K562 (cell line): ENCODE measurements around the gene NAT9. TPM values are rescaled to one million over a fixed set of nuclear protein-coding genes. Genes with fewer than 3 reads are reported as not detected.

Experiments used
- CHD4 ChIP-seq: fragments of 200-600 bp; sonication (generic); IDR thresholded peaks from 3 replicates; pipeline ENCODE4 v1.6.1; 2012; ENCODE audit warnings: low read depth, mild to moderate bottlenecking, mixed read lengths, low read length, inconsistent platforms; ENCODE audit not compliant: insufficient read depth, insufficient replicate concordance, poor library complexity, severe bottlenecking
- E2F6 ChIP-seq, 2 experiments: IDR thresholded peaks; 2 replicates each; pipeline ENCODE4 v1.6.1; 2011; ENCODE audit warnings: borderline replicate concordance in 1 of 2, control low read depth in 1 of 2, low read depth in 1 of 2, low read length in 1 of 2, mild to moderate bottlenecking in 1 of 2, mixed read lengths in 1 of 2, moderate library complexity in 1 of 2; ENCODE audit not compliant: insufficient read depth in 1 of 2, insufficient read length in 1 of 2, poor library complexity in 1 of 2, severe bottlenecking in 1 of 2; ENCODE audit errors: extremely low read depth in 1 of 2
- EGR1 ChIP-seq: fragments of 450-650 bp; conservative IDR thresholded peaks from 2 replicates; pipeline ENCODE4 v1.6.1; 2017; ENCODE audit warnings: mild to moderate bottlenecking
- FOXP4 ChIP-seq: sonication (generic); formaldehyde crosslinking; IDR thresholded peaks from 2 replicates; pipeline ENCODE4 v1.8.0; 2022; ENCODE audit warnings: mild to moderate bottlenecking, missing genetic modification reagents, borderline replicate concordance
- GABPB1 ChIP-seq: sonication (generic); formaldehyde crosslinking; IDR thresholded peaks from 2 replicates; pipeline ENCODE4 v1.8.0; 2022; ENCODE audit warnings: mild to moderate bottlenecking, missing genetic modification reagents
- HLTF ChIP-seq: fragments of 450-650 bp; IDR thresholded peaks from 2 replicates; pipeline ENCODE4 v1.6.1; 2016
- KDM4B ChIP-seq, 2 experiments: fragments of 450-650 bp in 1 of 2; sonication (generic) in 1 of 2; IDR thresholded peaks; 2 replicates each; pipeline ENCODE4 v1.6.1; 2016 to 2017; ENCODE audit warnings: borderline replicate concordance in 2 of 2, antibody characterized with exemption in 1 of 2, low read depth in 1 of 2, mild to moderate bottlenecking in 1 of 2
- MAFK ChIP-seq: IDR thresholded peaks from 2 replicates; pipeline ENCODE4 v1.6.1; 2011; ENCODE audit warnings: low read length, improper control_type of control experiment
- MCM7 ChIP-seq, 2 experiments: fragments of 450-650 bp; IDR thresholded peaks; 2 replicates each; pipeline ENCODE4 v1.6.1; 2016 to 2018
- POLR2AphosphoS5 ChIP-seq: IDR thresholded peaks from 2 replicates; pipeline ENCODE4 v1.6.1; 2011; ENCODE audit warnings: mild to moderate bottlenecking, low read depth, low read length, moderate library complexity; ENCODE audit not compliant: control insufficient read depth, insufficient read depth
- RBFOX2 ChIP-seq: fragments of 200-400 bp; formaldehyde crosslinking; IDR thresholded peaks from 2 replicates; pipeline ENCODE4 v1.6.1; 2017; ENCODE audit warnings: low read depth, mild to moderate bottlenecking, low read length, moderate library complexity
- SIN3B ChIP-seq: fragments of 450-650 bp; IDR thresholded peaks from 2 replicates; pipeline ENCODE4 v1.6.1; 2017; ENCODE audit warnings: low read depth, mild to moderate bottlenecking, moderate library complexity
- SIX5 ChIP-seq, 2 experiments: IDR thresholded peaks; 2 replicates each; pipeline ENCODE4 v1.6.1; 2011; ENCODE audit warnings: low read length in 2 of 2, borderline replicate concordance in 1 of 2, low read depth in 1 of 2, mild to moderate bottlenecking in 1 of 2, moderate library complexity in 1 of 2; ENCODE audit not compliant: insufficient read depth in 1 of 2
- SNAPC5 ChIP-seq: fragments of 250-450 bp; sonication (Bioruptor Pico); IDR thresholded peaks from 2 replicates; pipeline ENCODE4 v1.8.0; 2021; ENCODE audit warnings: moderate library complexity, mild to moderate bottlenecking, inconsistent platforms
- SUPT5H ChIP-seq: fragments of 450-650 bp; IDR thresholded peaks from 2 replicates; pipeline ENCODE4 v1.6.1; 2016
- TAF7 ChIP-seq: fragments of 450-650 bp; IDR thresholded peaks from 2 replicates; pipeline ENCODE4 v1.6.1; 2016; ENCODE audit warnings: missing genetic modification characterization, missing compliant biosample characterization
- ZBTB7A ChIP-seq: IDR thresholded peaks from 2 replicates; pipeline ENCODE4 v1.6.1; 2011; ENCODE audit warnings: low read depth, mild to moderate bottlenecking, low read length, moderate library complexity, borderline replicate concordance; ENCODE audit not compliant: control insufficient read depth
- ZNF395 ChIP-seq: fragments of 200-800 bp; sonication (Bioruptor generic); IDR thresholded peaks from 2 replicates; pipeline ENCODE4 v1.6.1; 2017; ENCODE audit warnings: missing genetic modification characterization, missing compliant biosample characterization
- ZNF511 ChIP-seq: sonication (generic); formaldehyde crosslinking; IDR thresholded peaks from 2 replicates; pipeline ENCODE4 v1.8.0; 2022; ENCODE audit warnings: mild to moderate bottlenecking, missing genetic modification reagents
- polyA plus RNA-seq, 8 experiments: library from polyadenylated mRNA; depleted of rRNA in 4 of 8; stranded (reverse) in 5 of 8; unstranded in 3 of 8; fragments of >200 nt; fragmentation: Nextera tagmentation in 2 of 8; fragmentation: Illumina TruSeq in 1 of 8; extraction: Ambion mirVana in 2 of 8; extraction: Trizol in 1 of 8; gene quantifications; 2 replicates each; pipeline versions ENCODE4 v1.2.1 to v1.2.3, GENCODE V29; 2011 to 2014; ENCODE audit warnings: inconsistent platforms in 1 of 8, missing spikeins in 1 of 8
- total RNA-seq, 7 experiments: library from RNA; depleted of rRNA in 6 of 7; stranded (reverse); fragments of >200 nt in 6 of 7; fragmentation: Illumina TruSeq in 2 of 7; extraction: Trizol in 2 of 7; gene quantifications; 2 replicates each; pipeline versions ENCODE4 v1.2.1 to v1.2.3, GENCODE V29; 2011 to 2021; ENCODE audit warnings: low replicate concordance in 1 of 7

NAT9 gene
- total and polyA plus RNA-seq, 9 of the 15 experiments (the other 6 are each of a cell fraction or from before 2014, with no cell fraction given): 4.2 to 63.6 (median 40.8) TPM

- TF ChIP-seq SUPT5H (peak; percentile 89), CHD4 (no peak), MCM7 (IDR thresholded peaks at IDR 0.05) (no peak), SIX5 (IDR thresholded peaks at IDR 0.05; ENCODE audit: borderline replicate concordance in 1 of 2, insufficient read depth in 1 of 2, low read depth in 1 of 2, low read length in 2 of 2) (no peak), EGR1 (peak; percentile 93), MAFK (0 out of 2 replicates have a peak, but pooled peaks have one; percentile 3), ZBTB7A (peak; percentile 78; the same call in 1 of the 2 replicates), GABPB1 (CRISPR knock-in tag) (peak; percentile 91), ZNF511 (no peak; the same call in none of the 2 replicates), KDM4B (IDR thresholded peaks at IDR 0.05; ENCODE audit: borderline replicate concordance in 2 of 2, low read depth in 1 of 2) (0 out of 4 replicates have a peak, but pooled peaks of 1 of the 2 experiments have one; percentile 51), ZNF395 (CRISPR knock-in tag) (0 out of 2 replicates have a peak, but pooled peaks have one; percentile 55), FOXP4 (CRISPR knock-in tag) (no peak), SIN3B (peak; percentile 82; the same call in 1 of the 2 replicates), HLTF (peak; percentile 61; the same call in 1 of the 2 replicates), TAF7 (tag) (peak; percentile 39; the same call in 1 of the 2 replicates), POLR2AphosphoS5 (peak; percentile 52; the same call in 1 of the 2 replicates), RBFOX2 (peak; percentile 88), SNAPC5 (CRISPR knock-in tag) (no peak), E2F6 (IDR thresholded peaks at IDR 0.05; ENCODE audit: borderline replicate concordance in 1 of 2, extremely low read depth in 1 of 2, insufficient read depth in 1 of 2, insufficient read length in 1 of 2, low read depth in 1 of 2, low read length in 1 of 2, poor library complexity in 1 of 2, severe bottlenecking in 1 of 2) (peak; percentile 74 to 92)
Measured at GRCh38 chr17:74776044-74776962, at the start of gene NAT9 (continued).
